GM12865 (cell line): ENCODE results near the gene TUBB8.

Experiments
- DNase-seq: peaks from one replicate; pipeline ENCODE4 v3.0.0; 2010; ENCODE audit warnings: low read depth
- H3K4me3 ChIP-seq: 2 replicates; pipeline ENCODE4 v1.5.1; 2011; ENCODE audit warnings: mild to moderate bottlenecking, low read depth, low read length, control low read depth
- CTCF ChIP-seq: IDR thresholded peaks from 2 replicates; pipeline ENCODE4 v1.5.1; 2011; ENCODE audit warnings: low read length, control low read depth, low read depth, inconsistent platforms; ENCODE audit not compliant: insufficient read depth; ENCODE audit errors: missing control alignments

The TUBB8 gene

GRCh38 chr10:48996-49395 is at the start of gene TUBB8:
TSS of gene TUBB8 (minus strand) at chr10:49296. CDS start at chr10:49238, 58 bp downstream.
- TF ChIP-seq CTCF: no peak
- DNase-seq: no peak
- no peak within 1 kb of the TSS for H3K4me3 ChIP-seq

GRCh38 chr10:96466-96865 is 47.4 kb upstream of the TUBB8 start:
- no peak for DNase-seq
- TF ChIP-seq CTCF: no peak
- no peak overlapping the region for H3K4me3 ChIP-seq

GRCh38 chr10:95356-96115 is 46.4 kb upstream of the TUBB8 start:
- no peak for TF ChIP-seq CTCF
- no peak for DNase-seq
- H3K4me3 ChIP-seq: no peak overlapping the region

- no peak for TF ChIP-seq CTCF
- no peak overlapping the region for H3K4me3 ChIP-seq
- no peak for DNase-seq
These were observed 45.5 kb upstream of the TUBB8 start for GRCh38 chr10:94613-95012.

- no peak for DNase-seq
- no peak for TF ChIP-seq CTCF
- no peak overlapping the region for H3K4me3 ChIP-seq
These were observed 43.8 kb upstream of the TUBB8 start for GRCh38 chr10:92846-93245.

GRCh38 chr10:92153-92552 is 43.1 kb upstream of the TUBB8 start:
- DNase-seq: no peak
- no peak for TF ChIP-seq CTCF
- no peak overlapping the region for H3K4me3 ChIP-seq

- no peak overlapping the region for H3K4me3 ChIP-seq
- no peak for TF ChIP-seq CTCF
- no peak for DNase-seq
These were observed 42.2 kb upstream of the TUBB8 start for GRCh38 chr10:91313-91712.
